GM18907 (cell line): ENCODE measurements around the gene POLD2.
"Not testable (repeated sequence)": the region's sequence is repeated elsewhere in the genome, so short reads cannot be mapped to it uniquely, and the experiment has no call there.

Source experiments
- ATAC-seq: cut with Tn5 transposase; IDR thresholded peaks from one replicate; pipeline ENCODE4 v1.9.1; 2021; ENCODE audit warnings: mild to moderate bottlenecking, moderate library complexity; ENCODE audit not compliant: unreplicated experiment

POLD2 gene

DNA sequence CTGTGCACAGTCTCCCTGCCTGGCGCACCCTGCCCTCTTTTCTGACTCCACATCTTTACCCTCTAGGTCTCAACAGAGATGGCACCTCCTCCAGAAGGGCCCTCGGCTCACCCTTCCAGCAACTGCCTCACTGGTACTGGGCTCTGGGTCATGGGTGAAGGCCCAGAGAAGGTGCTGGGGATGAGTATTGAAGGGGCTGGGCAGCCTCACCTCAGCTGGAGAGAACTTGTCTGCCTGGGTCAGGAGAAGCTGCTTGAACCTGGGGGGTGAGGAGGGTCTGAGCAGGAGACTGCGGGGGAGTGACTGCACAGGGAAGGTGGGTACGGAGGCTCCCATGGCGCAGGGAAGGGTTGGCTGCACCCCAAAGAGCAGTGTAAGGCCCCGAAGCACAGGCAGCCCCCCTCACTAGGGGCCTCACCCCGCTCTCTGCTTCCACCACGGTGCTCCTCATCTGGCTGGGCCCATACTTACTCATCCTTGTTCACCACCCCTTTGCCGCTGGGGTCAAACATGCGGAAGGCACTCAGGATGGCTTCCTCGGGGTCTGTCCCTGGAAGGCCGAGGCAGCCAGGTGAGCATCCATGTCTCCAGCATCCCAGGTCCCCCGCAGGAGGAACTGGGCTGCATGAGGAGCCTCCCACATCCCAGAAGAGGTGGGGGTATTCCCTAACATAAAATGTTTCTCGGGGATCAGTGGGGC, 16.1 kb upstream of the POLD2 start:
- no peak for ATAC-seq

DNA sequence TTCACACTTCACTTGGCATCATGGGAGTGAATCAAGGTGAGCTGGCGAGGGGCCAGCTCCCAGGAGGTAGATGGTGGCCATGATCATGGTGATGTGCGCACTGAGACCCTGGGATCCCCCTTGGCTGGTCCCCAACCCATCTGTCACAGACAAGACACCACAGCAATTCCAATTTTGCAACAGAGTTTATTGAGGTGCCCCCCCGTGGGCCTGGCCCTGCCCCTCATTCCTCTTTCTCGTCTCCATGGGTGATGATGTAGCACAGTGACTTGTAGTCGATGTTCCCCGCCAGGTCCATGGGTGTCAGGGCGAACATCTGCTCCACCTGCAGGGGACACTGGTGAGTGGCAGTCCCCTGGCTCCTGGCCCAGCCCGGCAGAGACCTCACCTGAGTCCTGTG, 15.3 kb upstream of the POLD2 start:
- no peak for ATAC-seq

DNA sequence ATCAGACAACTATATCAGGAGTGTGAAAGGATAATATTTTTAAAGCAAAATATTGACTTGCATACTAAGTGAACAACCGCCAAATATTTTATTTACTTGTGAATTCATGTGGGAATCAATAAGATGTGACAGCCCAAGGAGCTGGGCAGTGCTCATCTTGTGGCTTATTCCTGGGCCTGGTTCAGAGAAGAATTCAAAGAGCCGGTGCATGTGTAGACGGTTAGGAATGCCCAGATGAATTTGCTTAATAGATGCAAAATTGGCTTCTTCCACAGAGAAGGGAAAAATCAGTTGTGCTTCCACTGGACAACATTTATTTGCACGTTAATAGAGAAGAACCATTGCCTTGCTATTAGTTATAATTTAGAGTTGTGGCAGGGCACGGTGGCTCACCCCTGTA, 13.4 kb upstream of the POLD2 start:
- no peak for ATAC-seq

DNA sequence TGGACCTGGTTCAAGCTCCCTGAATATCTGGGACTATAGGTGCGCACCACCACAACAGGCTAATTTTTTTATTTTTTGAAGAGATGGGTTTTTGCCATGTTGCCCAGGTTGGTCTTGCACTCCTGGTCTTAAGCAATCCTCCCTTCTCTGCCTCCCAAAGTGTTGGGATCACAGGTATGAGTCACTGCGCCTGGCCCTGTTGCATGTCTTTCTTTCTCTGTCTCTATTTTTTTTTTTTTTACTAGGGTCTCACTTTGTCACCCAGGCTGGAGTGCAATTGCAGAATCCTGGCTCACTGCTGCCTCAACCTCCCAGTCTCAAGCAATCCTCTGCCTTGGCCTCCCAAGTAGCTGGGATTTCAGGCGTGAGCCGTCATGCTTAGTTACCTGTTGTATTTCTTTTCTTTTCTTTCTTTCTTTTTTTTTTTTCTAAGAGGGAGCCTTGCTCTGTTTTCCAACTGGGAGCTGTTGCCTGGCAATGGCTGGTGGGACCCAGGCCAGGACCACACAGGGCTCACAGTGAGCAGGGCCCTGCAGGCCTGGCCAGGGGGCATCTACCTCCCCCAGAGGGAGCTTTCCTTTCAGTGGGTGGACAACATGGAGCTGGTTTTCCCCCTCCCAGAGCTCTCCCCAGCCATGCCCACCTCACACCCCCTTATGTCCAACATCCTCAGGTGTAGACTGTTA, 11.7 kb upstream of the POLD2 start:
- no peak for ATAC-seq

DNA sequence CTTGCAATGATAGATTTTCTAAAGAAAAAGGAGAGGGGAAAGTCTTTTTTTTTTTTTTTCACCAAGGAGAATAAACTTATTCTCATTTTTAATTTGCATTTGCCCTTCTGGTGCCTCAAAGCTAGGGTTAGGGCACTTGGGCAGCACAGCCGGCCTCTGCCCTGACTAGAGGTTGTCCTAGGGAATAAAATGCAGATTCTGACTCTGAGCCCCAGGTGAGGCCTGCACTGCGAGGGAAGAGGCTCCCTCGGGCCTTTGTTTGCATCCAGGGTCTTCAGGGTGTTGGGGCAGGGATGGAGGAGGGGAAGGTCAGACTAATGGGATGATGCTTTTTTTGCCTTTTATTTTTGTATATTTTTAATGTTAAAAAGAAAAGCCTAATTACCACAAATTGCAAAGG, 9.9 kb upstream of the POLD2 start:
- ATAC-seq = no peak

DNA sequence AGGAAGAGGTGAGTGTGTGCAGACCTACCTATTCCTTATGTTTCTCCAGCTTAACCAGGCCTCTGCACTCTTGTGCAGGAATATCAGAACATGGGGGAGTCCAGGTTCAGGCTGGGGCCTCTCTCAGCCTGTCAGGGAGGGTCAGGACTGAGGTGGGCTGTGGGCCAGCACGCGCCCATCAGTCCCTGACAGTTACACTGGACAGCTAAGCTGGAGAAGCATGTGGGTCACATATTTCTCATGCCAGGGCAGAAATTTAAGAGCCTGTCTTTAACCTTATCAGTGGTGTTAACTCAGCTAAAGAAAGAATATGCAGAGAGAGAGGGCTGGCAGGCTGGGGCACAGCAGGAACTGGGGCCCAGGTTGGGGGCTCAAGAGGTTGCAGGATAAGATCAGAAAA, 8.7 kb upstream of the POLD2 start:
- ATAC-seq = no peak

DNA sequence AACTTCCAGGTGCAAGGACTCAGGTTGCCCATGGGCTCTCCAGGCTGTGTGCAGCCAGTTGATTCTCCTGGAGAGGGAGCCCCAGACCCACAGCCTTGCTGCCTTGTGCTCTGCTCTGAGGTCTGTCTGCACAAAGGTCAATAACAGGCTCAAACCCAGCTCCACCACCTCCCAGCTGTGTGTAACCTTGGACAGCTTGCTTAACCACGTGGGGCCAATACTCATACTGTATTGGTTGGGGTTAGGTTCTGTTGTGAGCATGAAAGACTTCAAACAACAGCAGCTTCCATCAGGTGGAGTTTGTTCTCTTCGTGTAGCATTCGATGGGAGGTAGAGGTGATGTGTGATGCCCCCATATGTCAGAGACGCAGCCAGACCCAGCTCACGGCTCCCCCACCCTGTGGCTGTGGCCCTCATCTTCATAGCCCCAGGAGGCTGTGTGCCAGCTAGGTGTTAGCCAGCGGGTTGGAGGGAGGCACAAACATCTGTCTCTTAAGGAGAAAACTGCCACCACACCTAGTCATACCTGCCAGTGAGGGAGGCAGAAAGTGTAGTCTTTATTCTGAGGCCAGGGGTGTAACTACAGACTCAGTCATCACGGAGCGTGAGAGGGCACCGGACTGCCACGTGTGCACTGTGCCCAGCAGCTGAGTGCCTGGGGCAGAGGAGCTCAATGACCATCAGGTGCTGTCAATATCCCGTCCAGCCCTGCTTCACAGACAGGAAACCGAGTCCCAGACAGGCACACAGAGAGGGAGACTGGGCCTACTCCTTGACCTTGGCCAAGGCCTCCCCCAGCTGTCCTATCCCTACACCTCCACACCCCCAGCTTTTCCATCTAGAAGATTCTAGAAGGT, 8.1 kb upstream of the POLD2 start:
- no peak for ATAC-seq

DNA sequence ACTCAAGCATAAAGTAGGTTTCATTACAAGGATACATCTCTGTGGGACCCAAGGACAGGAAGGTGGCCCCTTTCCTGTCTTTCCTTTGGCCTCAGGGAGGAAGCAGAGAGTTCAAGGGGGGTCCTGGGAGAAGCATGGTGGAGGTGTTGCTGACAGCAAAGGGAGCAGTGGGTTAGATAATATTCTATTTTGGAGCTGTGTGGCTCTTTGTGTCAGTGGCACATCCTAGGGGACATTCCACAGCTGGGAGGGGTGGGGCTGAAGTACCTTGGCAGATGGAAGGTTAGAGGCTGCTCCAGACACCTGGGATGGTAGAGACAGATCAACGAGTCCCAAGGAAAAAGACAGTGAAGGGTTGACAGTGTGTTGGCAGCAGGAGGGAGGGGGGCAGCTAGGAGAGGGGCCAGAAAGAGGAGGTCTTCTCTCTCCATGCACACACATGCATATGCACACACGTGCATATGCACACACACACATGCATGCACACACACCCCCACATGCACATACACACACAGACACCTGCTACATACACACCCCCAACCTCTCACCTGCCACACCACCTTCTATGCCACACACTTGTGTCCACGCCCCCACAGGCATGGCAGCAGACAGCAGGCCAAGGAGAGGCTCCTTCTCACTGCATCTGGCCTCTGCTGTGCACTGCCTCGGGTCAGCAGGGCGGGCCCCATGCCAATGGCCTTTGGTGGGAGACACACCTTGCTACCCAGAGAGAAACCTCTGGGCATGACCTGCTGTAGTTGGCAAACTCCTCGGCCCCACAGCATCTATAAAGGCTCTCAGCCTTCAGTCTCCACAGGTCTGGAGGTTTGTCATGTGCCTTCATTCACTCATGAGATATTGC, 5.6 kb upstream of the POLD2 start:
- no peak for ATAC-seq

DNA sequence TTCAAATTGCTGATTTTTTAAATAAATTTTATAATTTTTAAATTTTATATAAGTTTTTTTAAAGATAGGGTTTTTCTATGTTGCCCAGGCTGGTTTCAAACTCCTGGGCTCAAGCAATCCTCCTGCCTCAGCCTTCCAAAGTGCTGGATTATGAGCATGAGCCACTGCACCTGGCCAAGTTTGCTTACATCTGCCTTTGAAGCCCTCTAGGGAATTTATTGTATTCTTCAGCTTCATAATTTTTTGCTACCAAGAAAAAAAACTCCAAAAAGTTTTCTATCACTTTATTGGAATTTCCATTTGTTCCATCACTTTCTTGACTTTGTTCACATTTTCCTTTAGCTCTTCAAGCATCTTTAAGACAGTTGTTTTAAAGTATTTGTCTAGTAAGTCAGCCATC, 3.8 kb upstream of the POLD2 start:
- ATAC-seq = no peak

DNA sequence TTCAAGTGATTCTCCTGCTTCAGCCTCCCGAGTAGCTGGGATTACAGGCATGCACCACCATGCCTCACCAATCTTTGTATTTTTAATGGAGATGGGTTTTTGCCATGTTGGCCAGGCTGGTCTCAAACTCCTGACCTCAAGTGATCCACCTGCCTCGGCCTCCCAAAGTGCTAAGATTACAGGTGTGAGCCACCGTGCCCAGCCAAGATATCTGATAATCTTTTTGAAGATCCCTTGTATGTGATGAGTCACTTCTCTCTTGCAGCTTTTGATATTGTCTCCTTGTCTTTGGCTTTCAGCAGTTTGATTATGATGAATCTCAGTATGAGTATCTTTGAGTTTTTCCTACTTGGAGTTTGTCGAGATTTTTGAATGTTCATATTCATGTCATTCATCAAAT, 3.2 kb upstream of the POLD2 start:
- ATAC-seq = not testable (repeated sequence)

DNA sequence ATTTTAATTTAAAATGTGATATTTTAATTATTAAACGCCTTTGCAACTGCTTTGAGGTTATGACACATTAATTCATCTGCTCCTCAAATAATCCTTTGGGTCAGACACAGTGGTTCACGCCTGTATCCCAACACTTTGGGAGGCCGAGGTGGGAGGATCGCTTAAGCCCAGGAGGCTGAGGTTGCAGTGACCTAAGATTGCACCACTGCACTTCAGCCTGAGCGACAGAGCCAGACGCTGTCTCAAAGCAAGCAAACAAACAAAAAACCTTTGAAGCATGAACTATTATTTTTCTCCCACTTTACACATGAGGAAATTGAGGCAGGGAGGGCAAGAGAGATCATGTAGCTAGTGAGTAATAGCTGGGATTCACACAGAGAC, 1.5 kb upstream of the POLD2 start:
- ATAC-seq = no peak

DNA sequence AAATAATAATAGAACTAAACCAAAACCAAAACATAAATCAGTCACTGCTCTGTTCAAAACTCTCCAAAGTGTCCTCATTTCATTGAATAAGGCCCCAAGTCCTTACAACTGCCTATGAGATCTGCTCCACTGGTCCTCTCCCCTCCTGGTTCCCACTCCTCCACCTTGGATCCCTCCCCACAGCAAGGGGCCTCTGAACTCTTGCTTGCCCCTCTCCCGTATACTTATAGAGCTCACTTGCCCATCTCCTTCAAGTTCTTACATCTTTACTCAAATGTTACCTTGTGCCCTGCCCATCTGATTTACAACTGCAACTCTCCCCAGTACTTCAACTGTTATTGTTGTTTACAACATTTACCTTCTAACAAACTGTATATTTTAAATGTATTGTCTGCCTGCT, 819 bp downstream of the POLD2 start:
- ATAC-seq = no peak

DNA sequence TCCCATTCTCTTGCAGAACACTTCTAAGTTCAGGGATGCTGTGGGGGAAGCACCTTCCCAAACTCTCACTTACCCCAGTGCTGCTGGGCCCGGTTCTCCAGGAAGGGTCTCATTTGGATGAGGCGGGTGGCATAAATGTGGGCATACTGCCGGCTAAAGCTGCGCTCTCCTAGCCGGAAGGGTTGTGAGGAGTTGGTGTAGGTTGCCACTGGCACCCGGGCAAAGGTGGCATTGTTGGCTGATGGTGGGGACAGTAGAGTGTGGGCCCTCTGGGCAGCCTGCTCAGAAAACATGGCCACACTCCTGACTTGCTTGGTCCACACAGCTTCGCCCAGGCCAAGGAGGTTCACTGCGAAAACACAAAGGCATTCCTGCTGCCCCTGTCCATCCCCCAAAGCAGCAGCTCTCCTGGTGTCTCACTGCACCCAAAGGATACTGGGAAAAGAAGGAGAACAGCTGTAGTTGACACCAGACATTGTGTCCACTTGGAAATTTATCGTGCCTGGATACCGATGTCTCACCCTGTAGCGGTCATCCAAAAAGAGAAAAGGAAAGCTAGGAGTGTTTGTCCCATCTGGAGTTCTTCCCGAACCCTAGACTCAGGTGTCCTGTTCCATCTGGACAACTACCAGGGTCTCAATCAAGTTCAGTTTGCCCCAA, 1.5 kb downstream of the POLD2 start:
- ATAC-seq = no peak

DNA sequence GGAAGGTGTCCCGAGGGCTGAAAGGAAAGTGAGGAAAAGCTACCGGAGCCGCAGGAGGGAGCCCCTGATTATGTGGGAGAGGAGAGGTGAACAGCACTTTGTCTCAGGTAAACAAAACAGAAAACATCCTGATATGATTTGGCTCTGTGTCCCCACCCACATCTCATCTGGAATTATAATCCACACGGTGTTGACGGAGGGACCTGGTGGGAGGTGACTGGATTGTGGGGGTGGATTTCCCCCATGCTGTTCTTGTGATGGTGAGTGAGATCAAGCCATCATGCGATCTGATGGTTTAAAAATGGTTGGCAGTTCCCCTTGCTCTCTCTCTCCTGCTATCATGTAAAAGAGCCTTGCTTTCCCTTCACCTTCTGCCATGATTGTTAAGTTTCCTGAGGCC, 3.0 kb downstream of the POLD2 start:
- ATAC-seq = no peak

DNA sequence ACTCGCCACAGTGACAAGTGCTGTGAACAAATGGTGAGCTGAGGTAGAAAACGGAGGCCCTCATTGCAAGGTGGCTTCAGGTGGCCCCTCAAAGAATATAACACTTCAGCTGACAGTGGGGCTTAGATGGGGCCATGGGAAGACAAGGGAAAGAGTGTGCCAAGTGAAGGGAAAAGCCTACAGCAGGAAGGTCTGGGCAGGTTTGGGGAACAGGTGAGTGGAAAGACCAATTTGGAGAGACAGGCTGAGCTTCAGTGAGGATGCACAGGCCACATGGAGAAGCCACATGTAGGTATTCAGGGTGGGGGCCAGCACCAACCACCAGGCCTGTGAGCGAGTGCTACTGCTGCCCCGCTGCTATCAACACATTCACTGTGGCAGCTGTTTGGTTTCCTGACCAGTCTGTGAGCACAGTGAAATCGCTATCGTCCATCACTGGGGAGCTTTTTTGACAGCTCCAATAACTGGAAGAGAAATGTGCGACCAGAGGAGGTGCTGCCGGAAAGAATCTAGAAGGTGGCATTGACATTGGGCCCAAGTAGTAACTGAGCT, 3.4 kb downstream of the POLD2 start:
- ATAC-seq = no peak

DNA sequence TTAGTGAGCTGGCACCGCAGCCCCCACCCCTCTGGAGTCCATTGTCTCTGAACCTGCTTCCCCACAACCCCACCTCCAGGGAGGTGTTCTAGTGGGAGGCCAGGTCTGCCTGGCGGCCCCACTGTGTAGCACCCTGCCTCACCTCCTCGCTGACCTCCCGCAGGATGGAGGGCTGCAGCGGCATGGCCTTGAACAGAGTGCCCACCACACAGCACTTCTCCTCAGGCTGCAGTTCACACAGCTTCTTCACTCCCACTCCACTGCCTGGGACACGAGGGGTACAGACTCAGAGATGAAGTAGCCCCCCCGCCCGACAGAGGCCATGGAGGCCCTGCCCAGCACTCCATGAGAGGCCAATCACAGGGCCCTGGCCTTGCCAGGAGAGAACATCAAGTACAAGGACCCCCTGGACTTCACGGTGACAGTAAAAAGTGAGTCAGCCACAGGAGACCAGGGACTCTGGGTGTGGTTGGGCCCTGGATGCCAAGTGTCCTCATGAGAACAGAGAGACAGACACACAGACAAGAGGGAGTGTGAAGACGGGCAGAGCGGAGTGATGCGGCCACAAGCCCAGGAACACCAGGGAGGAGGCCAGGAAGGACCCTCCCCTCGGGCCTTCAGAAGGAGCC, 5.4 kb downstream of the POLD2 start:
- no peak for ATAC-seq

DNA sequence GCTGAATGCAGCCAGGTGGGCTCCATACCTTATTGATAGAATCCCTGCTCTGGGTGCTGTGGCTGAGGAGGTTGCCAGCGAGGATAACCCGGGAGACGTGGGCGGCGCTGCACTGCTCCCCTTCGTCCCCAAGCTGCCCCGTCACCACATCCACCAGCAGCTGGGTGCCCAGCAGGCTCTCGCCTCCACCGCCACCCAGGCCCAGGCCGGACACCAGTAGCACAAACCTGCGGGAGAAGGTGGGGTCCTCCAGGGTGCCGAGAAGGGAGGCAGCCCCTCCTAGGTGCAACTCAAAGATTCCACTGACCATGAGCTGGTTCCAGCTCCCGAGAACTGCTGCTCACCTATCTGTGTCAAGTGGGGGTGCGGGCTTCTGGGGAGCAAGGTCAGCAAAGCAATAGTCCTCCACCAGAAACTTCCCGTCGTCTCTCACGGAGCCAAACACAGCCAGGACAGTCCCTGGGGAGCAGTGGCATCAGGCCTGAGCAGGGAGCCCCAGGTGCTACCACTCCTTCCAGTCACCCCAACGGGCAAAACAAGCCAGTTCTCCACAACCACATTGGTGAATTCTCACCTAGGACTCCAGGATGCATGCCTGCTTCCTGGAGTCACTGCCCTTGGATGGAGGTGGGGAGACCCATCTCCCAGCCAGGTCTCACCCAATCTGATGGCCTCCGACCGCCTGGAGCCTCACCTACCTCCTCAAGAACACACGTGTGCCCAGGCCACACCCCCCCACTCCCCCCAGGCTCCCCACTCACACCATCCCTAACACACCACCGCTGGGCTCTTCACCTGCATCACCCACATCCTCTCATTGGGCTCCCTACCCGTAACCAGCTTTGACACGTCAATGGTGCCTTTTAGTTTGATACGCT, 6.3 kb downstream of the POLD2 start:
- no peak for ATAC-seq

DNA sequence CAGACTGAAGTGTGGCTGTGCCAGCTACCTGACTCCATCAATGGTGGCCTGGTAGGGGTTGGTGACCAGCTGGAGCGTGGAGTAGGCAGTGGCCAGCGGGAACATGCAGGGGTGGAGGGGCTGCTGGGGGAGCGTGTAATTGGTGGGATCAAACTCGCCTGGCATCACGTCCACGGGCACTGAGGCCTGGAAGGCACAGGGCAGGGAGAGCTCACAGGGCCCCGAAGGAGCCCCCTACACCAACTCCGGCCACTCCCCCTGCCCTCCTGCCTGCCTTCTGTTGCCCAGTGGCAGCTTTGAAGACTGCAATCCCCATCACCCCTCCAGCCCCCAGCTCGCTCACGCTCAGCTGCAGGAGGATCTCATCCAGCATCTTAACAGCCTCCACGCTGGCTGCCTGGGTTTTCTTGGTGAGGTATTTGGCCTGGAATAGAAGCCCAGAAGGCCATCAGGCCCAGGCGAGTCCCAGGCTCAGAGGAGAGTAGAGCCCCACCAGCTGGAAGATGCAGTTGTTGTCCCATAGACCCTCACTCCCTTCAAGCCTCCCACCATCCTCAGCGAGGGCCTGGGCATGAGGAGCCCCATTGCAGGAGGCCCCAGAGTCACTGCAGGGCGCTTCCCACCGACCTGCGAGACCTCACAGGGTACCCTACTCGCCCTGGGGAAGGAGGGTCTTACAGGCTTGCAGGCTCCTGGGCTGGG, 7.1 kb downstream of the POLD2 start:
- ATAC-seq = no peak
